ENCODE results near the gene LUC7L3. TPM values are rescaled to one million over a fixed set of nuclear protein-coding genes. Genes with fewer than 3 reads are reported as not detected.

LUC7L3 gene
- total RNA-seq, 1 experiment from 2014 or later, result 154 TPM

- Histone ChIP-seq H3K4me2 (ENCODE audit: insufficient read depth, insufficient read length, low read length) (no peak overlapping the region), H4K8ac (replicated peaks; ENCODE audit: insufficient read length, low read depth, low read length) (no peak overlapping the region), H3K4ac (ENCODE audit: low read depth, low read length) (no peak overlapping the region), H3K4me1 (ENCODE audit: insufficient read depth, low read length) (no peaks in the 10 kb centered on the region), H2AK5ac (ENCODE audit: insufficient read length, low read length) (no peak overlapping the region), H3K9ac (ENCODE audit: extremely low read depth, insufficient read length, low read length) (no peak overlapping the region), H3K9me3 (ENCODE audit: control insufficient read depth, low read depth, low read length) (no peaks in the 10 kb centered on the region), H2BK5ac (ENCODE audit: insufficient read length, low read length) (no peak overlapping the region), H3K14ac (ENCODE audit: insufficient read depth, low read length) (no peak overlapping the region), H3T11ph (ENCODE audit: low read length) (no peak overlapping the region), H3K79me1 (ENCODE audit: insufficient read depth, low read depth, low read length, poor library complexity, severe bottlenecking) (no peaks in the 10 kb centered on the region), H2AFZ (ENCODE audit: low read length) (no peak overlapping the region), H4K5ac (ENCODE audit: insufficient read length, low read depth, low read length) (no peak overlapping the region), H2BK120ac (ENCODE audit: low read depth, low read length, poor library complexity, severe bottlenecking) (no peak overlapping the region), H3K56ac (ENCODE audit: insufficient read length, low read depth, low read length) (no peak overlapping the region), H2BK12ac (ENCODE audit: insufficient read length, low read depth, low read length) (no peak overlapping the region), H2BK15ac (ENCODE audit: low read depth, low read length) (no peak overlapping the region), H4K91ac (ENCODE audit: insufficient read length, low read depth, low read length) (no peak overlapping the region), H3K18ac (ENCODE audit: insufficient read length, low read depth, low read length) (no peak overlapping the region), H3K23me2 (ENCODE audit: insufficient read length, low read depth, low read length, poor library complexity, severe bottlenecking) (peaks cover 2% of the 10 kb centered on the region), H3K27ac (ENCODE audit: insufficient read length, low read depth, low read length) (no peak overlapping the region), H3K79me2 (ENCODE audit: insufficient read depth, low read length) (no peaks in the 10 kb centered on the region), H3K27me3 (ENCODE audit: insufficient read depth, low read length) (no peaks in the 10 kb centered on the region), H3K23ac (ENCODE audit: insufficient read length, low read depth, low read length) (no peak overlapping the region), H2BK20ac (ENCODE audit: low read depth, low read length, poor library complexity, severe bottlenecking) (no peak overlapping the region), H4K20me1 (ENCODE audit: control insufficient read depth, insufficient read depth, insufficient read length) (no peaks in the 10 kb centered on the region)
- Mint-ChIP-seq H3K4me1 (peaks cover 6% of the 10 kb centered on the region in 2 experiments; a peak in 3 of 4 replicates), H3K4me3 (no peak overlapping the region), H3K36me3 (ENCODE audit: insufficient read depth in 1 of 3, low read depth in 3 of 3) (no peaks in the 10 kb centered on the region; a peak in 1 of 7 replicates), H3K27ac (no peak overlapping the region), H3K9me3 (no peaks in the 10 kb centered on the region), H3K27me3 (ENCODE audit: low read depth) (no peaks in the 10 kb centered on the region)
- no peak for TF ChIP-seq CTCF (conservative IDR thresholded peaks at IDR 0.05)
- WGBS (ENCODE audit: extremely low coverage, insufficient read length, low lambda C conversion rate), result no CpG with 5 or more reads among the region's 2 CpGs
- no peak for DNase-seq
Observed at GRCh38 chr17:50783905-50784304, 64.5 kb downstream of the LUC7L3 start.
